NCI-H1417 treated with DMSO at 0.1 percent for 48 hours (cell line): ENCODE results near the gene RUNX1.

Experiments used
- DNase-seq: peaks from one replicate; lab custom pipeline; 2025; lab: John Stamatoyannopoulos, UW

RUNX1 gene

DNA sequence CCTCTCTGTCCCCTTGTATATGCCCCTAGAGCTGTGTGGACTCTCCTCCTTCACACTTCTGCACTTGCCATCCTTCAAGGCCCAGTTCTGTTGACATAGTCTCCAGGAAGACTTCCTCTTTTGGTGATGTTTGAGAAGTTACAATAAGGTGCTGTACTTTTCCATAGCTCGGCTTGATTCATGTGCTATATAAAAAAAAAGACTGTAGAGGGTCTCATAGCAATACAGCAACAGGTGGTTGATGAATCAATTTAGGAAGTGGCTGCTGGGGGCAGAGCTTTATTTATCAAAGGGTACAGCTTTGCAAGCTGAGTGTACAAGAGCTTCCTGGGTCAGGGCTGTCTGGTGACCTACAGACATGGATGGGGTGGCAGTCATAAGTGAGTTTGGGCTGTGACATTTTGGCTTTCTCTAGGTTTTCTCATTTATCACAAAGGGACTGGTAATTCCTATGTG is 102.7 kb downstream of the RUNX1 start:
- no peak for DNase-seq

DNA sequence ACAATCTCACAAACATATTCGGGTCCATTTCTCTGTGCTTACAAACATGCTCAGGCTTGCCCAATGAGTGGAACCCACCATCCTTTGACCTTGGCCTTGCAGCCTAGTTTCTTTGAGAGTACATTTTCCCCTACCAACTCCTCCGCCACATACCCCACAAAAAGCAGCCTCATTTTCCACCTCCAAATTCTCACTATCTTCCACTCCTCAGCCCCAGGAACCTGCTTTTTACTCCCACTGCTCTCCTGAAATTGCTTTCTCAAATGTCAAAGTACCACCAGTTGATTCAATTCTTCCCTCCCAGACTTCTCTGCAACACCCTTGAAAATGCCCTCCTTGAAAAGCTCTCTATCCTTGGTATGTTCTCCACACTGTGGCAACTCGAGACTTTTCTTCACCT is 103.8 kb downstream of the RUNX1 start:
- DNase-seq: no peak

DNA sequence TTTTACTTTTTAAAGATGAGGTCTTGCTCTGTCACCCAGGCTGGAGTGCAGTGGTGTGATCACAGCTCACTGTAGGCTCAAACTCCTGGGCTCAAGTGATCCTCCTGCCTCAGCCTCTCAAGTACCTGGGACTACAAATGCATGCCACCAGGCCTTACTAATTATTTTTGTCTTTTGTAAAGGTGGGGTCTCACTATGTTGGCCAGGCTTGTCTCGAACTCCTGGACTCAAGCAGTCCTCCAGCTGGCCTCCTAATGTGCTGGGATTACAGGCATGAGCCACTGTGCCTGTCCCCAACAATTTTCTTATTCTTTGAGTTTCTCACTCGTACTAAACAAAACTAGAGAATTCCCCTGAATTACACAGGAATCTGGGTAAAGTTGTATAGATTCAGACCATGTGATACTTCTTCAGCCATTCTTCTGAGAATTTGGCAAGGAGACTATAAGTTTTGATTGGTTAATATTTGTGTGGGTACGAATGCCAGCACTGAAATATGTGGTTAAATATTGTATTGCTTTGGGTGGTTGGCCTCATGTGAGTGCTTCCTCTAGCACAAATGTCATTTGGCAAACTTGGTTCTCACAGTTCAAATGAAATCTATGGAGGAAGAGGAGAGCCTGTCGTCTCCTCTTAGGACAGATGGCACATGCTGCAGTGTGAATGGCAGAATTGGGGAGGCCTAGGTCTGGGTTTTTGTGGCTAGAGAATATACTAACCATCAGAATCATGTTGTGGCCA is 104.9 kb downstream of the RUNX1 start:
- no peak for DNase-seq

DNA sequence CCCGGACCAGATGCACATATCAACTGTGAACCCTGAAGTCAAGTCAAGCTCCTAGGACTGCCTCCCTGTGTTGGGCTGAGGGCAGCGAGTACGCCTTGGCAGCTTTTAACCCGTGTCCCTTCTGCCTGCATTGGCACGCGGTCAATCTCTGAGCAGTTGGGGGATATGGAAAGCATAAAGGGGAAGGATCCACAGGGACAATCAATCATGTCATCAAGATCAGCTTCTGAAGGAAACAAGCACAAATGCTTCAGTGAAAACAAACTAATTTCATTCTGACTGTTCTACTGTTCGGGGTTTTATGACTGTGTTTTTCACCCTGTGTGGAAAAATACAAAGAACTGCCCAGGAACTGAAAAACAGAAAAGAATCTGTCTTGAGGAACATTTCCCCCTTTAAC is 106.2 kb downstream of the RUNX1 start:
- DNase-seq: no peak

DNA sequence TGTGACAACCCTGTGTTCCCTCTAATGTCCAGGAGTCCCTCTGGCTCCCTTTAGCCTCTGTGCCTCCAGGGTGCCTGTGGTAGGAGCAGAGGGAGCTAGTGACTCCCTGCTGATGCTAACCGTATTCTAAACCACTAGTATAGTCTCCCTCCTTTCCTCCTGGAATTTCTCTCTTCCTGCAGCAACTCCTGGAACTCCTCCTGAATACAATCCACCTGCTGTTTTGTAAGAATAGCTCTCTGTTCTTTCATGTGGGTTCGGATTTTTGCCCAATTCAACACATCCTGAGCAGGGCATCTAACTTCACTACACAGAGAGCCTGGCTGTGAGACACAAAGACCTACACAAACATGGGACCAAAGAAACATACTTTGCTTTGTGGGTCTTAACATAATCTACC is 107.9 kb downstream of the RUNX1 start:
- no peak for DNase-seq

DNA sequence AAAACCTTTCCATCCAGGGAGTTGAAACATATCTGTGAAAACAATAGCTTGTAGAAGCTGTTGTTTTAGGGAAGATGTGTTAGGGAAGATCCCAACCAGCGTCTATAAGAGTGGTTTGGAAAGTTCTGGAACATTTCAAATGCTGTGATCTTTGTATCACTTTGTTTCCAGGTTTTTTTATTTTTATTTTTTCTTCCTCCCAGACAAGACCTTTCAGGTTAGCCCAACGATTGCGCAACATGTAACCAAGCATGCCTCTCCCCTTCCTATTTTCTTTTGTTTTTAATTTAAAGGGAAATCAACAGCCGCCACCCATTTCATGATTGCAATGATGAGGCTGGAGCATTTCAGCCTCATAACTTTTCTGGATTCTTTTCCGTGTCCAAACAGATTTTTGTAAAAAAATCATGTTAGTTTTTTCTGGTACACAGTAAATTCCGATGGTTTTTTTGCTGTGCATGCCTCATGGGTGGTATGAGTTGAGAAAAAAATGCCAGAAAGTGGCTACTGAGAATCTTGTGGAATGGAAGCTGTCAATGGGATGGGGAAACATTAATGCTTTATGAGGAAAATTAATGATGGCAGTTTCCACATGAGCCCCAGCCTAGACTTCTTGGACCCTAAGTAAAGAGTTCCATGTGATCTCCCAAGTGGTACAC is 109.3 kb downstream of the RUNX1 start:
- no peak for DNase-seq

DNA sequence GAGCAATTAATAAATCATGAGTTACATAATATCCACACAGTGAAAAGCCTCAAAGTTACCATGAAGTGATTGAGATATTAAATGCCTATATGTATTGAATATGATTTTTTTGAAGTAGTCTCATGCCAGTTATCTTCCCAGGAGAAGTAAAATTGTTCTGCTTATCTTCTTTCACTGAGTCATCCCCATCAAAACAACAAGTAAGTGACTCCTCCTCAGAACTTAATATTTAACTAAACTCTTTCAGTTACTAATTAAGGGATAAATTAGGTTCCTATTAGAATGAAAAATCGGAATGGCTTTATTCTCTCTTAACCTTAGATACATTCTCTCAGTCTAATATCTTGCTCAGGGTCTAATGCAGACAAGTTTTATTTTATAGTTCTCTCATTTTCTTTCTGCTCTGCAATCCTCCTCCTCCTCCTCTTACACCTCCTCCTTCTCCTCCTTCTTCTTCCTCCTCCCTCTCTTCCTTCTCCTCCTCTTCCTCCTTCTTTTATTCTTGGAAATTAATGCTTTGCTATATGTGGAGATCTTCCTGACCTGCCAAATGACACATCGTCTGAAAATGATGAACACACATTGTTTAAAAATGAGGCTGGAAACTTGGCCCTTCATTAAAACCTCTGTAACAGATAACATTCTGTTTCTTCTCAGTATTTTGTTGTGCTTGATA is 110.9 kb downstream of the RUNX1 start:
- no peak for DNase-seq

DNA sequence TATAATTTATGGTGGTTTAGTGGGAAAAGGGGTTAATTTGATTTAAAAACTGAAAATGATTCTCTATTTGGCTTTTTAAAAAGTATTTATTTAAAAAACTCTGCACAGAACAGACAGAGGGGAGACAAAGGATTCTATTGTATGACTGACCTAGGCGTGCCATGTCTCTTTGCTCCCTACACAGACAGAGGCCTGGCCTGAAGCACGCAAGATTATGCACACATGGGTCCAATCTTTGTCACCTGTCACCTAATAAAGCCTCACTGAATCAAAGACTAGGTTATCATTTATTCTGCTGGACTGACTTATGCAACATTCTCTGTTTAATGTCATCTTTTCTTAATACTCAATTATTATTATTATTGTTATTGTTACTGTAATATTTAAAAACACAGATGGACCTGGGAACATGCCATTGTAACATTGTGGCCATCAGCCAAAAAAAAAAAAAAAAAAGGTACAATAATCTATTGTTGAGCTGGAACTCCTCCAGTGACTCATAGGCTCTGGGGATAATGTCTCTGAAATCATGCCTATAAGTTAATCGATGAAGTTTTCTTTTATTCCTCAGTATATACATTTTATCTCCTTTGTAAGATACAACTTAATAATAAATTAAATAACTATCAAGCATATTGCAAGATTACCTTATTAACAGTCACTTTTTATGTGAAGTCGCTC is 112.1 kb downstream of the RUNX1 start:
- DNase-seq: no peak

DNA sequence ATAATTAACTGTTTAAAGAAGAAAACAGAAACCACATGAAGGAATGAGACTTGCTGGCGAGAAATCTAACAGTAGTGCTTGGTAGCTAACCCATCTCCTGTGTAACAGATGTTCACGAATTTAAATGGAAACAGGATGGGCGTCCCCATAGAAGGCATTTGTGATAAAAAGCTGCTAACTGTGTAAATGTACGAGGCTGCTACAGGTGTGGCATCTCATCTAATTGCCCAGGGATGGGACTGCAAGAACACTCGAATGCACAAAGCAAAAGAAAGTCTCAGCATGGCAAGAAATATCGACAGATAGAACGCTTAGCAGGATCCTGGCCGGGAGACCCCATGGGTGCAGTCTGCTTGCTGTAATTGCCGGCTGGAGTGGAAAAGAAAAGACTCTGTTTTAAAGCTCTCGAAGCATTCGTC is 112.7 kb downstream of the RUNX1 start:
- DNase-seq: no peak

DNA sequence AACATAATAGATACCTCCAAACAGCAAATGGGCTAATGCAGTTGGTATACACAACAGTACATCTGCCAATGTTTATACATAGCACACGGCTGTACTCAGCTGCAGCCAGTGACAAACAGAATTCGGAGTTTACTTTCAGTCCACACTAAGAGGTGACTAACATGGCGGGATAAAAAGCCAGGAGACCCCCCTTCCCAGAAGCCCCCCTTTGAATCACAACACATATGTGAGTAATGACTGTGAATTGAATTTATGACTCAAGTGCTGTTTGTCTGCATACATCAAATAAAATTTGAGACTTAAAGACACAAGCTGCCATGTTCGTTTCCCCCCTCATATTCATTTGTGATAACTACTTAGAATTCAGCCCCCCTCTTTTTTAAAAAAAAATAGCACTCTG is 113.2 kb downstream of the RUNX1 start:
- DNase-seq: no peak

DNA sequence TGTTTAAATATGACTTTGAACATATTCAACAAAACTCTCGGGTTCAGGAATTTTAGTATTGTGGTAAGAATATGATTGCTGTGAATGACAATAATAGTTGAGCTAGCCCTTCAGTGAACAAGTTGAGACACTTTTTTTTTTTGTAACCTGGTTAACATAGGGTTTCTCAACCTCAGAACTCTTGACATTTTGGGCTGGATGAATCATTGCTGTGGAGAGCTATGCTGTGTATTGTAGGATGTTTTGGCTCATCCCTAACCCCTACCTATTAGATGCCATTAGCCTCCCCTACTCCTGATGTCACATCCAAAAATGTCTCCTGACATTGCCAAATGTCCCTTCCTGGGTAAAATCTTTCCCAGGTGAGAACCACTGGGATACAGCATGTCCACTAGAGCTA is 113.7 kb downstream of the RUNX1 start:
- DNase-seq: no peak

DNA sequence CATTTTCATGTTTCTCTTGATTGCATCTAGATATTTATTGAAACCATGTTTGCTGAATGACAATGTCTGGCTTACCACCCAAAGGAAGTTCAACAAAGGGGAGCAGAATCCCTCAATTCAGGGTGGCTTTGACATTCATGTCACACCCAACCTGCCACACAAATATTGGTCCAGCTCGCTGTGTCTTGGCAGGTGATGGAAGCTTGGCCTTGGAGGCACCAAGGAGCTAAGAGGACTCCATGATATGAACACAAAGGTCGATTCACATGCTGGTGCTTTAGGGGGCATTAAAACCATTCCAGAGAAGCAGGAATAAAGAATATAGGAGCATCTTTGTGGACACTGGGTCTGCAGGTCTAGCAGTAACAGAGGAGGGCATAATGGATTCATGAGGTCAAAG is 114.8 kb downstream of the RUNX1 start:
- no peak for DNase-seq

DNA sequence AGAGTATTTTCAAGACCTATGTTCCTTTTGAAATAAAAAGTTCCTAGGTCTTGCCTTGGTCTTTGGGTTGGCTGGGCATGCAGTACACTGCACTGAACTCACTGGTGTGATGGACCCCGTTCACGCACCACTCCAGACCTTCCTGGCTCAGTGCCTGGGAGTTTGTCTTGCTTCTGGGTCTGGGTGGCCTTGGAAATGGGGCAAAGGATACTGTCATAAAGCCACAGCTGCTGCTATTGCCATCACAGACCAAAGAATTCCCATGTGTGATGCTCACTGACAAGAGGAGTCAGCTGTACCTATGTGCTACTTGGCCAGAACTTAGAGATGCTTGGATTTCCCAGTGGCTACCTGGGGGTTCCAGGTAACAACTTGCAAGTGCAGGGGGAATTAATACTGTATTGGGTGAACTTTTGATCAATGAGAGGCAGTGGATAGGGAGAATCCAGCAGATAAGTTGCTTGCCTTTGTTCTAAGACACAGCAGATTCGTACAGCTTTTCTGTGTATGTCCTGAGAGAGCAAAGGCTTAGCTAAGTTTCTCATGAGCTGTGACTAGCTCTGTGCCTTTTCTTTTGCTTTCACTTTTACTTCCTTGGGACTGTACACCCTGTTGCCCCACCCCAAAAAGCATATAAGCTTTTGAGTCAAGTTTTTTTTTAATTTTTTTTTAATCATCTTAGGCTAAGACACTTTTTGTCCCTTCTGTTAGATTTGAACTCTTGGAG is 115.3 kb downstream of the RUNX1 start:
- no peak for DNase-seq

DNA sequence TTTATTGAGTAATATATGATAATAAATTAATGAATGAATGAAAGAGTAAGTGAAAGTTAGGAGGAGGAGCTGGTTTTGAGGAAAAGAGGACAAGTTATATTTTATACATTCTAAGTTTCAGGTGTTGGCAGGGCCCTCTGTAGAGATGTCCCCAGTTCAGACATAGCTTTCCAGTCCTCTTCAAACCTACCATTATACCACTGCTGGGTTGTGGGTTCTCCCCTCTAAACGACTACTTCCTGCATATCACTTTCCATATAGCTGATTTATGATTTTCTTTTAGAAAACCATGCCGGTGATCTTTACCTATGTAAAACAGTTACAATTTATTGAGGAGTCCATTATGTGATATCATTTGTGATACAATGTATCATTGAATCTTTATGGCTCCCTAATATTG is 116.9 kb downstream of the RUNX1 start:
- DNase-seq: no peak

DNA sequence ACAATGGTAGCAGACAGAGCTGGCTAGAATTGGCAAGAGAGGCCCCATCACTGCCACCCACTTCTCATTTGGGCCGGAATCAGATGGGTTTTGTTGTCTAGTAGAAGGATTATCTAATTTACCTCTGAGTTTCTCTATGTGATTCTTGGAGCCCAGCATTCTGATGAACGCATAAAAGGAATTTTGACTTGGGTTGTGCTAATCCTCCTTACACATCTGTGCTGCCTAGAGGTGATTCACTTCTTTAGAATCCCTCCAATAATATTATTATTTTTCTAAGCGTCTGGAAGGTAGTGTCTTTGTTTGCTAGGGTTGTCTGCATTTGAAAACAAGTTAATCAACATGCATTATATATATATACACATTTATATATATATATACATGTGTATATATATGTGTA is 118.1 kb downstream of the RUNX1 start:
- DNase-seq: no peak

DNA sequence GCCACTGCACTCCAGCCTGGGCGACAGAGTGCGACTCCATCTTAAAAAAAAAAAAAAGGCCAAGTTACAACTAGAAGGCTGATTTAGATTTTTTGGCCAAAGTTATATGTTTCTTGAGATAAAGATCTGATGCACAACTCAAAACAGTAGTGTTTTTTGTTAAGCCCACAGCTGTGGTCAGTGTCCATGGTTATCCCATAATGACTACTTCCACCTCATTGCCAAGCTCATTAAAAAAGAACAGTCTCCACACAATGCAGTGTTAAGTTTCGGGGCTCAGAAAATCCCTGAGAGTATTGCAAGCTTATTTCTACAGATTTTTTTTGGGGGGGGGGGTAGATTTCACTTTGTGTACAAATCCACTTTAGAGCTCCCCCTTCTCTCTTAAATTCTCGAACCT is 120.5 kb downstream of the RUNX1 start:
- DNase-seq: no peak

DNA sequence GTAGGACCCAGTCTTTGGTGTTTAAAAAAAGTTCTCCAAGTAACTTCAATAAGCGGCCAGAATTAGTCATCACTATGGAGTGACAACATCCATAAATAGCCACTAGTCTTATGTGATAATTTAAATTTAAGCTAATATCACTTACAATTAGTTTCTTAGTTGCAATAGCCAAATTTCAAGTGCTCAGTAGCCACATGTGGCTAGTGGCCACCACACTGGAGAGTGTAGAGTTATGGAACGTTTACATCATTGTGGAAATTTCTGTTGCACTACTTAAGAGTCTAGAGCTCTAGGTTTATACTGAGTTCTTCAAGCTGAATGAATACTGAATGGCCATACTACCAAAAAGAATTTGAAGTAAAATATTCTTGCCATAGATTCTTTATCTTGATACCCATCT is 121.1 kb downstream of the RUNX1 start:
- DNase-seq: no peak

DNA sequence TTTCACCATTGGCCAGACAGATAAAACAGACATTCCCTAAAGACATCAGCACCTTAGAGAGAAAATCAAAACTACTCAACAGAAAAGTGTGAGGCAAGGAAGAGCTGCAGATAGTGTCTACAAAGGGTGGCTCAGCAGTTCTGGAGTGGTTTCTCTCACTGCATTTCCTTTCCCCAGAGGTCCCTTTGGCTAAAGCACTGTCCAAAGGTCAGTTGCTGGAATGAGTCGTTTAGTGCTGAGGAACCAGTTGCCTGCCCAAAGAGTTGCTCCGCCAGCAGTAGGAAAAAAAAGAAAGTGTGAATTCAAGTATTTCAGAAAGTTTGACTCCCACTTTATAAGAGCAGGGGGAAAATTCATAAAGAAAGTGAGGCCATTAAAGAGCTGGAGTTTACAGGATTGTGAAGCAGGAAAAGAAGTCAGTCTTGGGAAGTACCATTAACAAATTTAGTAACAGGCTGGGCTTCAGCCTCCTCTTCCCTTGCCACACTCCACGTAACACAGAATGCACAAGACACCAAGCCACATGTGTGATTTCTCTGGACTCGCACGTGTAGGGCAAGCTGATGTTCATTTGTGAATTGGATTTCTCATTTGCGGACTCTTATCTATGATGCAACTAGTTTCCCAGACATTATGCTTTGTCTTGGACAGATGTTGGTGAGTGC is 122.2 kb downstream of the RUNX1 start:
- DNase-seq: no peak

DNA sequence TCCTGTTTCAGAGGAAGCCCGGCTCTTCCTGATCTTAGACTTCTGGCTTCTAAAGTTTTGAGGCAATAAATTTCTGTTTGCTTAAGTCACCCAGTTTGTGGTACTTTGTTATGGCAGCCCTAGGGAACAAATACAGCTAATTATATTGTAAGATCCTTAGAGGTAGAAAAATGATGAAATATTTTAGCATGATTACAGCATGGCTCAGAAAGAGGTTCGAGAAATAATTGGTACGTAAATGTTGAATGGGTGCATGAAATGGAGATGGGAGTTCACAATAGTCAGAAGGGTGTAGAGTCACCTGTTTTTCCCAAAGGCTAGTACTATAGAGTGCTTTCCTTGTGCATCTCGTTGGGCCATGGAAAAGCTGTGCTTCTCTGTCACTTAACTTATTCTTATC is 123.5 kb downstream of the RUNX1 start:
- no peak for DNase-seq

DNA sequence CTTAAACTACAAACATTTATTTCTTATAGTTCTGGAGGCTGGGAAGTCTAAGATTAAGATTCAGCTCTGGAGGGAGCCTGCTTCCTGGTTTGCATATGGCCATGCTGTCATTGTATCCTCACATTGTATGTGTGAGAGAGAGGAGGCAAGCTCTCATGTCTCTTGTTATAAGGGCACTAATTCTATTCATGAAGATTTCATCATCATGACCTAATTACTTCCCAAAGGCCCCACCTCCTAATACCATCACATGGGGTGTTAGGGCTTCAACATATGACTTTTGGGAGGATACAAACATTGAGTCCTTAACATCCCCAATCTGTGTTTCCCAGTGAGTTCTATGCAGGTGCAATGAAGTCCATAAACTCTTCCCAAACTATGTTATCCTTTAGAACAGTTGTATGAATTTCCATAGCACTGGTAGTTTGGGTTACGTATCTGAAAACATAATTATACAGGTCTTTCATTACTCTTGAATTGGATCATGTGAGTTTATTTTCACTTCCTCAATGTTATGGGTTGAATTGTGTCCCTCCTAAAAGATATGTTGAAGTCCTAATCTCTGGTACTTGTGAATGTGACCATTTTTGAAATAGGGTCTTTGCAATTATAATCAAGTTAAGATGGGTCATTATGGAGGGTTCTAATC is 124.2 kb downstream of the RUNX1 start:
- DNase-seq: no peak

DNA sequence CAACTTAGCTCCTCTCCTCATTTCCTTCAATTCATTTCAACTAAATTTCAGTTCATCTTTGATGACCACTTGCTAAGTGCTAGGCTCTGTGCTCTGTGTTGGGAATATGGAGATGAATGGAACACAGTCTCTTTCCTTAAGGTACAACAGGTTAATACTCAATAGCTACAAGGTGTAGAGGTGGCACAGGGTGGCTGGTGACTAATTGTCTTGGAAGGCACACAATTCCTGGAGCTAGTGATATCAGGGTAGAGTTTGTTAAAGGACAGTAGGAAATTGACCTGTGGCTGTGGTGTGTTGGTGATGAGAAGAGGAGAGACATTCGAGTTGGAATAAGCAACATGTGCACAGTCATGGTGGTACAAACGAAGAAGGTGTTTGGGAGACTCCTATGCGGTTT is 124.9 kb downstream of the RUNX1 start:
- DNase-seq: no peak
